GM12801 (cell line): ENCODE data around the gene GHITM.

Experiments used
- TF ChIP-seq, protein P1 (sequence below): IDR thresholded peaks from one replicate; pipeline ENCODE4 v1.5.1; 2011; ENCODE audit warnings: control low read depth; ENCODE audit not compliant: insufficient read length; ENCODE audit errors: extremely low read depth

Gene GHITM

DNA sequence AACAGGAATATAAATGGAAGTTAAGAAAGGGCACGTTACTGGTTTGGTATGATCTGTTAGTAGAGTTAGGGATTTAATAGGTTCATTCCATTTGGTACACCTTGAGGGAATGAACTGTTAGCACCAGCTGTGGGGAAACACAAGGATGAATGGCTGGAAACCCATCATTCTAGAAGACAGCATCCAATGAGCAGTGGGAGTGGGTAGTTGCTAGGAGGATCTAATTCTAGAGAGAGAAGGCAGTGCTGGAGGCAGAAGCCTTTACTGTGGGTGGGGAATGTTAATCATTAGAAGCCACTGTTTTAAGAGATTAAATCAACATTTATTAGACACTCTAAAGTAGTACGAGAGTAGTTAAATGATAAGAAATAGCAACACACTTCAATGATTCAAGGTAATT lies 18.8 kb downstream of the GHITM start:
- TF ChIP-seq, protein P1, sequence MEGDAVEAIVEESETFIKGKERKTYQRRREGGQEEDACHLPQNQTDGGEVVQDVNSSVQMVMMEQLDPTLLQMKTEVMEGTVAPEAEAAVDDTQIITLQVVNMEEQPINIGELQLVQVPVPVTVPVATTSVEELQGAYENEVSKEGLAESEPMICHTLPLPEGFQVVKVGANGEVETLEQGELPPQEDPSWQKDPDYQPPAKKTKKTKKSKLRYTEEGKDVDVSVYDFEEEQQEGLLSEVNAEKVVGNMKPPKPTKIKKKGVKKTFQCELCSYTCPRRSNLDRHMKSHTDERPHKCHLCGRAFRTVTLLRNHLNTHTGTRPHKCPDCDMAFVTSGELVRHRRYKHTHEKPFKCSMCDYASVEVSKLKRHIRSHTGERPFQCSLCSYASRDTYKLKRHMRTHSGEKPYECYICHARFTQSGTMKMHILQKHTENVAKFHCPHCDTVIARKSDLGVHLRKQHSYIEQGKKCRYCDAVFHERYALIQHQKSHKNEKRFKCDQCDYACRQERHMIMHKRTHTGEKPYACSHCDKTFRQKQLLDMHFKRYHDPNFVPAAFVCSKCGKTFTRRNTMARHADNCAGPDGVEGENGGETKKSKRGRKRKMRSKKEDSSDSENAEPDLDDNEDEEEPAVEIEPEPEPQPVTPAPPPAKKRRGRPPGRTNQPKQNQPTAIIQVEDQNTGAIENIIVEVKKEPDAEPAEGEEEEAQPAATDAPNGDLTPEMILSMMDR = no peak

DNA sequence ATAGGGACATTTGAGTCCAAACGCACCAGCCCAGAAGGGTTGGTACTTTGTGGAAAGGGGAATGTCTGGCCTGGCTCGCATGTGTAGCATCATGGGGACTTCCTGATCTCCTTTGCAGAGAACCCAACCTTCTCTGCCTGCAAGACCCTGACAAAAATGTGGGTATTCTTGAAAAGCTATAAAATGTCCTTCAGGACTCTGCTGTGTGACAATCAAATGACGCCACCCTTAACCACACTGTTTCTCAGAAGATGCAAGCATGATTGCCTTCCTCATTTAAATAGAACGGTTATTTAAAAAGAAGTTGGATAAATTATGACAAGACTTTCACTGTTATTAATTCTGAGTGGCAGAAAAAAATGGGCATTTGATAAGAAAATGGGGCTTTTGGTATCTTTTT lies 19.2 kb downstream of the GHITM start:
- TF ChIP-seq, protein P1 = no peak

DNA sequence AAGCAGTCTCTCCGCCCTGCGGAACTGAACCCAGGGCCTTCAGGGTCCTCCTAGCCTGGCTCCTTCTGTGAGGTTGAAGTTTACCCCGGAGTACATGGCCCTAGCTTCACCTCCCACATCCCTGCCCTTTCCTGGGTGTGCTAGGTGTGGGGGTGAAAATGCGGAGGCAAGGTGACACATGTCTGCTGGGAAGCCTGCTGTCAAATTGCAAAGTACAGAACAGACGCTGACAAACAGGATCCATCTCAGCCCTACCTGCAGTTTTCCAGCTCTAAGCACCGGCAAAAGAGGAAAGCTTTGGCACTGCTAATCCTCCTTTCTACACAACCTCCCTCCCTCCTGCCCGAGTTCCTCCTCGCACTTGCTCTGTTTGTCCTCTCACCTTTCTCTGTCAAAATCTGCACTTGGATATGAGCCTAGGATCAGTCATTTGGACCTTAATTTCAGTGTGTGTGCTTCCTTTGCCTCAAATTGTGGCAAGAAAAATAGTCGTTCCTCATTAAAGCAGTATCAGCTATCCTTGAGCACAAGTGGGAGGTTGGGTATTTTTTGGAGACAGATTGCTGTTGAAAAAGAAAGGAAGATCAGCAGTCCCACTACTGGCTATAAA lies 19.9 kb downstream of the GHITM start:
- TF ChIP-seq, protein P1 = no peak

DNA sequence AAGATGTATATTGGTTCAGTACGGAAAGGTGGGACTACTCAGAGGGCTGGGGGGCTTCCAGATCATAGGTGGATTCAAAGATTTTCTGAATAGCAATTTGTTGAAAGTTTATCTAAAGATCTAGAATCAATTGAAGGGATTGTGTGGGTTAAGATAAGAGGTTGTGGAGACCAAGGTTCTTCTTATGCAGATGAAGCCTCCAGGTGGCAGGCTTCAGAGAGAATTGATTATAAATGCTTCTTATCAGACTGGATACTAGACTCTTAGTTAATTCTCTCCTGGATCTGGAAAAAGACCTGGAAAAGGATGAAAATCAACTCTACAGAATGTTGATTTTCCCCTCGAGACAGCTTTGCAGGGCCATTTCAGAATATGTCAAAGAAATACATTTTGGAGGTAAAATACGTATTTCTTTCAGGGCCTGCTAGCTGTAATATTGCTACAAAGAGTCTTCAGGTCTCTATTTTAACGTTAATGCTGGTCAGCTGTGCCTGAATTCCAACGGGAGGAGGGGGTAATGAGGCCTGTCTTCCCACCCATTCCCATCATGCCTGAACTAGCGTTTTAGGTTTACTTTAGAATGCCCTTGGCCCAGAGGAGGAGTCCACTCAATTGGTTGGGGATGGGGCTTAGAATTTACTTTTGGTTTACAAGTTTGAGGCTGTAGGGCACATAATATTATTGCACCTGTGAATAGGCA lies 21.5 kb downstream of the GHITM start:
- TF ChIP-seq, protein P1 = no peak

DNA sequence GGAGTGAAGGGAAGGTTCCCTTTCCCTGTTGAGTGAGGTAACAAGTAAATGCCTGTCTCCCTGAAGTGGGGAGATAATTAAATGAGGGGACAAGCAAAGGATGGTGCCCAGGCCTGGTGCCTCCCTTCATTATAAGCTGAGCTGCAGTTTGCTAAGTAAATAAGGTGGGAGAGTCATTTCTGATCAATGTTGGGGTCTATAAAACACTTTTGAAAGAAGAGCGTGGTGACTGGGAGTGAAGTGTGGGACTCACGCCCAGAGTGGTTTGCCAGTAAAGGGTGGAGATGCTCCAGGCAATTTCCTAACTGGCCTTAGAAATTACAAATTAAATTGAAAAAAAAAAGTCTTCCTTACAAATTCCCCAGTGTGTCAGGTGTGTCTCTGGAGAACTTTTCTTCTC lies 24.7 kb downstream of the GHITM start:
- TF ChIP-seq, protein P1 = no peak

DNA sequence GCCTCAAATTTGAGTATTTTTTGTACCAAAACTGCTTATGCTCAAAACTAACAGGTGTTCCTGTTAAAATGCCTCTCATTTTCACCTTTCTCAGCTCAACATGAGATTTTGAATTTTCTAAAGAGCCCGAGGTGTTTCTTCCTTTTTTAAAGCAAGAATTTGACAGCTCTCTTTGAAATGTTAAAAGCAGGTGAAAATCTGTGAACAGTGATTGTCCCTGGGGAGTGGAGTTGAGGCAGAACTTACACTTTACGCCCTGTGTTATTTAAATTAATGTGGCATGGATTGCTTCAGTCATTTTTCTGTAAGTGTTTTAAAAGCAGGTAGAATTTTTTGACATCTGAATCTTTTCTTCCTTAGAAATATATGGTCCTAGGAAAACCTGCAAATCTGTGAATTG lies 25.1 kb downstream of the GHITM start:
- TF ChIP-seq, protein P1 = no peak

DNA sequence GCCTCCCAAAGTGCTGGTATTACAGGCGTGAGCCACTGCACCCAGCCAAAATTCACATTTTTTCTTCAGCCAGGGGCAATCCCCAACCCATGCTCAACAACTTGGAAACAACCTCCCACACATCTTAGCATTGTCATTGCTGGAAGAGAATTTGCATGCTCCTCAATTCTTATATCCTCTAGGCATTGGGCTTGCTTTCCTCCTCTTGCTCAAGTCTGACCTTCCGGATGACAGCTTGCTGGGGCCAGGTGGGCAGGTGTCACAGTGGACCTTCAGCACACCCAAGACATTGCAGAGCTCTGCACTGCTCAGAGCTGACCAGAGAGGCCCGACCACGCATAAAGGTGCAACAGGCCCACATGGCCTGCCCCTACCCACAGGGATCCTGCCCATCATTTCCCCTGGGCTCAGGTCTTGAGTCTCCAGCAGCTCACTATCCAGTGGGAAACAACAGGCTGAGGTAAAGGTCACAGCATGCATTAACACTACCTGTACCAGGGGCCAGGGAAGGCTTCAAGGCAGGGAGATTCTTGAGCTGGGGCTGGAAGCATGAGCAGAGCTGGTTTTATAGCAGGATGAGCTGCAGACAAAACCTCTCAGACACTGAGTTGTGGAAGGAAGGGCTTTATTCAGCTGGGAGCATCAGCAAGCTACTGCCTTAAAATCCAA lies 27.4 kb downstream of the GHITM start:
- TF ChIP-seq, protein P1 = no peak
